ENCODE data around the gene SPDYE17.
"Not testable (repeated sequence)": the region's sequence is repeated elsewhere in the genome, so short reads cannot be mapped to it uniquely, and the experiment has no call there.

SPDYE17 gene

GRCh38 chr7:77032261-77032660, at the start of gene SPDYE17:
Gene SPDYE17, minus strand, starts transcription at chr7:77032361. Its CDS starts 1,791 bp downstream, at chr7:77030570.
- not testable (repeated sequence) for DNase-seq (ENCODE audit: low spot score)

GRCh38 chr7:77080236-77080635, 48.1 kb upstream of the SPDYE17 start:
- DNase-seq (ENCODE audit: low spot score): not testable (repeated sequence)

- not testable (repeated sequence) for DNase-seq (ENCODE audit: low spot score)
These were observed 47.5 kb upstream of the SPDYE17 start for GRCh38 chr7:77079624-77080023.

- not testable (repeated sequence) for DNase-seq (ENCODE audit: low spot score)
These were observed 47.0 kb upstream of the SPDYE17 start for GRCh38 chr7:77079112-77079511.

GRCh38 chr7:77077060-77077459, 44.9 kb upstream of the SPDYE17 start:
- DNase-seq (ENCODE audit: low spot score): not testable (repeated sequence)

- DNase-seq (ENCODE audit: low spot score): not testable (repeated sequence)
These were observed 42.7 kb upstream of the SPDYE17 start for GRCh38 chr7:77074786-77075396.

GRCh38 chr7:77071108-77071507, 38.9 kb upstream of the SPDYE17 start:
- DNase-seq (ENCODE audit: low spot score): not testable (repeated sequence)

GRCh38 chr7:77065869-77066268, 33.7 kb upstream of the SPDYE17 start:
- not testable (repeated sequence) for DNase-seq (ENCODE audit: low spot score)

- DNase-seq (ENCODE audit: low spot score): not testable (repeated sequence)
These were observed 31.6 kb upstream of the SPDYE17 start for GRCh38 chr7:77063732-77064131.

- DNase-seq (ENCODE audit: low spot score): not testable (repeated sequence)
These were observed 30.4 kb upstream of the SPDYE17 start, which contains the start of gene SPDYE18 for GRCh38 chr7:77062557-77062956. Gene SPDYE18, minus strand, starts transcription at chr7:77062558. Its CDS starts 2,046 bp downstream, at chr7:77060512.

- DNase-seq (ENCODE audit: low spot score): not testable (repeated sequence)
These were observed 5.8 kb downstream of the SPDYE17 start for GRCh38 chr7:77026349-77026748.

- DNase-seq (ENCODE audit: low spot score): peak; percentile 50
These were observed 22.0 kb downstream of the SPDYE17 start for GRCh38 chr7:77010074-77010680.

GRCh38 chr7:77008000-77008399, 24.2 kb downstream of the SPDYE17 start:
- DNase-seq (ENCODE audit: low spot score): peak; percentile 76

- DNase-seq (ENCODE audit: low spot score): not testable (repeated sequence)
These were observed 25.7 kb downstream of the SPDYE17 start for GRCh38 chr7:77006127-77007110.

GRCh38 chr7:77005461-77006057, 26.6 kb downstream of the SPDYE17 start:
- DNase-seq (ENCODE audit: low spot score): not testable (repeated sequence)

- DNase-seq (ENCODE audit: low spot score): not testable (repeated sequence)
These were observed 28.0 kb downstream of the SPDYE17 start for GRCh38 chr7:77004151-77004550.

GRCh38 chr7:77003241-77003640, 28.9 kb downstream of the SPDYE17 start:
- not testable (repeated sequence) for DNase-seq (ENCODE audit: low spot score)

GRCh38 chr7:77002678-77003233, 29.4 kb downstream of the SPDYE17 start:
- DNase-seq (ENCODE audit: low spot score): not testable (repeated sequence)

- not testable (repeated sequence) for DNase-seq (ENCODE audit: low spot score)
These were observed 30.1 kb downstream of the SPDYE17 start for GRCh38 chr7:77002104-77002503.

GRCh38 chr7:76999474-77000107, 32.6 kb downstream of the SPDYE17 start:
- not testable (repeated sequence) for DNase-seq (ENCODE audit: low spot score)

All from AG08395 (cell line).